GM21423 (cell line): ENCODE measurements around the gene REP15.
"Not testable (repeated sequence)": the region's sequence is repeated elsewhere in the genome, so short reads cannot be mapped to it uniquely, and the experiment has no call there.

Source experiments
- ATAC-seq: cut with Tn5 transposase; IDR thresholded peaks from one replicate; pipeline ENCODE4 v1.9.1; 2021; ENCODE audit warnings: mild to moderate bottlenecking, moderate library complexity; ENCODE audit not compliant: unreplicated experiment

The REP15 gene

DNA sequence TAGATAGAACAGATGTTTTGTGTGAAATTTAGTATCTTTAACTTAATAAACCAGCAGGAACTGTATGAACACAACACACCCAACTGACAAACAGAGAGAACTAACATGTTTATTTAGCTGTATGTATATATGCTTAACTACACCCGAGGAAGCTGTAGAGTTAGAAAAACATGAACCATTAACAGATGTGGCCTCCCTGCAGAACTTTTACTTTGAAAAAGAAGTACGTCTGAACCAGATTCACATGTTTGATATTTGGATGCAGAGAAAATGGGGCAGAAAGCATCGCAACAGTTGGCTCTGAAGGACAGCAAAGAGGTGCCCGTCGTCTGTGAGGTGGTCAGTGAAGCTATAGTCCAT is at the start of gene REP15:
Gene REP15 (plus strand): TSS at position 155 of the 360 bp plus-strand sequence. CDS start 116 bp downstream, at position 271.
- no peak for ATAC-seq

- no peak for ATAC-seq
Measured at GRCh38 chr12:27650011-27650410, 46.2 kb upstream of the REP15 start.

- no peak for ATAC-seq
Measured at GRCh38 chr12:27651201-27651600, 45.0 kb upstream of the REP15 start.

DNA sequence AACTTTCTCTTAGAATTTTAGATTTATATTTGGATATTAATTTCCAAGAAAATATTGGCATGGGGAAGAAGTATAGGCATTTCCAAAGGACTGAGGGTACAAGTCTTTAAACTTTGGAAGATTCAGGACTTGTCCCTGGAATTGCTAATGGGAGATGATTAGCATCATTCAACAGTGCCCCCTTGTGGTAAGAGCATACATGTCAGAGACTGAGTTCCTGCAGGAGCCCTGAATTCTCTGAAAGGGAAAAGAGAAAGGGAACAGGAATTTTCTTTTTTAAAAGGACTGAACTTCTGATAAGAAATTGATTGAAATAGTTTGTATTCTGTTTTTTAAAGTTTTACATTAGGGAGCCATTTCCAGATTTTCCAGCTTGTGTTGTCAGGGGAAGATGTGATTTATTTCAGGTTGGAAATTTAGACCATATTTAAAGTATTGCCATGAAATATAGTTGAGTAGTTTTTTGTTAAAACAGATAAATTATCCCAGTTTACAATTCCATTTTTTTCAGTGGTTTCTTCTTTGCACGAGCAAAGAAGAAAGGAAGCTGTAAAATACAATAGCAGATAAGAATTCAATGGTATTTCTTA is 44.0 kb upstream of the REP15 start:
- no peak for ATAC-seq

- no peak for ATAC-seq
Measured at GRCh38 chr12:27653661-27654060, 42.6 kb upstream of the REP15 start.

DNA sequence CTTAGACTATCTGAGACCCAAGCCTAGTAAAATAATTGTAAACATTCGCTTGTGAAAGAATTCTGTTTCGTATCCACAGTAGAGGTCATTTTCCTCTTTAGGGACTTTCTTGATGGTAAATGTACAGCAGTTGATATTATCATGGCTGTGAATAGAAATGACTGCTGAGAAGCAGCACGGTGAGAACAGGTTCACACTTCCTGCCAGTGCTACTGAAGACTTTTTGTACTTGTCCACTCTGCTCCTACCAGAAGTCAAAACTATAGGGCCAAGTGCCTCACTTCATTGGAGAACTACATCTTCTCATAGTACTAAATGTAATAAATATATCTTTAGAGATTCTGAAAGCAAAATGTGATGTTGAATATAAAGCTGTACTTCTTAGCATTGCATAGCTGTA is 40.8 kb upstream of the REP15 start:
- not testable (repeated sequence) for ATAC-seq

- ATAC-seq = no peak
Measured at GRCh38 chr12:27657296-27657695, 39.0 kb upstream of the REP15 start.

DNA sequence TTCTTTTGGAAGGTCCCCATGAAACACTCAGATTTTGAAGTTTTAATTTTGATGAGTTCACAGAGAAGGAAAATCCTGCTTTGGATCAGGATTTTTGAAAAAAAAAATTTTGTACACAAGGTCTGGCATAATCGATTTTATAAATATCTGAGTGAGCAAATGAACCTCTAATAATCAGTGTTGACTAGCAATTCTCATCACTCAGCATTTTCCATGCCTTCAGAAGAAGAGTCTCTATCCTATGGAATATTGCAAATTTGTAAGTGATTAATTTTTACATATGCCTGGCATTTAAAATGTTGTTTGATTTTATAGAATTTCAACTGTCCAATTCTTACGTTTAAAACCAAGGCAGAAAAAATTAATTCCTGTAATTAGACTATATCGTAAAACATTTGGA is 30.5 kb upstream of the REP15 start:
- ATAC-seq = no peak

GRCh38 chr12:27666510-27666909 is 29.7 kb upstream of the REP15 start:
- no peak for ATAC-seq

DNA sequence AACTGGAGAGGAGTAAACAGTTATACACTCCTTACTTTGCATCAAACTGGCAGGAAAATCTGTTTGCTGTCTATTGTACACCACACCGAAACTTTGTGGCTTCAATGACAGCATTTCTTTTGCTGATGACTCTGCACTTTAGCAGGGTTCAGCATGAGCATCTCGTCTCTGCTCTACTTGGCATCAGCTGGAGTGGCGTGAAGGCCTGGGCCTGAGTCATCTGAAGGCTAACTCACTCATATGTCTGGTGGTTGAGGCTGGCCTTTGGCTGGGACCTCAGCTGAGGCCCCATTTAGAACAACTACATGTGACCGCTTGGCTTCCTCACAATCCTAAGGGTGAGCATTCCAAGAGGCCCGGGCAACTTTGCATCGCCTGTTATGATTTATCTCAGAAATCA is 28.7 kb upstream of the REP15 start:
- ATAC-seq = no peak

DNA sequence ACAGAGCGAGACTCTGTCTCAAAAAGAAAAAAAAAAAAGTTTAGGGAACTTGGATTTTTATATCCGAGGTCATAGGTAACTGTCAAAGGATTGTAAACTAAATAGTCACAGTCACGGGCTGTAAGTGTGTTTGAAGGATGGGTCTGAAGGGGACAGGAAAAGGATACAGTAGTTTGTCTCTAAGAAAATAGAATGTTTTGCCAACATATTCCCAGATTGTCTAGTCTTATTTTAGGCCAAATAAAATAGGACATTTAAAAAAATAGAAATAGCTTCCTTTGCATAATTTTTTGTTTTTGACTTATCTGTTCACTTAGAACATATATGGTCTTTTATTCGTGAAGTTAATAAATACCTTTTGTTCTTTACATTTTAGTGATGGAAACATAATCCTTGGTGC is 24.2 kb upstream of the REP15 start:
- no peak for ATAC-seq

DNA sequence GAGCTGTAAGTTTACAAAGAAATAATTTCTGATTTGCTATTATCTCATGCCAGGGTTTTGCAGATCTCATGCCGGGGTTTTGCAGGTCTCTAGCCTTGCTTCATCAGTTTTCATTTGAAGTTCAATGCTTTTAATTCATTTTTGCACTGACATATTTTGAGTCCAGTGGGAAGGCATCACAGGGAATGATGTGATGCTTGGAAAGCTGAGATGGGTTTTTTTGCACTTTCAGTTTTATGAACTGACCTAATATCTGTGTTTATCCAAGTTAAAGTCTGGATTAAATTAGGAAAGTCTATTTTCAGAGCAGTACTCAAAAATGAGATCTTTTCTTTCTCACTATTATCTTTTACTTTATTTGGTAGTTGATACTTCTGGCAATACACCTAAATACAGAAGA is 23.6 kb upstream of the REP15 start:
- ATAC-seq = no peak

- no peak for ATAC-seq
Measured at GRCh38 chr12:27673101-27673718, 23.0 kb upstream of the REP15 start.

- no peak for ATAC-seq
Measured at GRCh38 chr12:27674989-27675388, 21.3 kb upstream of the REP15 start.

- ATAC-seq = no peak
Measured at GRCh38 chr12:27680619-27681018, 15.6 kb upstream of the REP15 start.

- no peak for ATAC-seq
Measured at GRCh38 chr12:27682534-27682933, 13.7 kb upstream of the REP15 start.

- no peak for ATAC-seq
Measured at GRCh38 chr12:27685274-27685673, 11.0 kb upstream of the REP15 start.

GRCh38 chr12:27686147-27686546 is 10.1 kb upstream of the REP15 start:
- ATAC-seq = no peak

- ATAC-seq = no peak
Measured at GRCh38 chr12:27688671-27689070, 7.6 kb upstream of the REP15 start.

DNA sequence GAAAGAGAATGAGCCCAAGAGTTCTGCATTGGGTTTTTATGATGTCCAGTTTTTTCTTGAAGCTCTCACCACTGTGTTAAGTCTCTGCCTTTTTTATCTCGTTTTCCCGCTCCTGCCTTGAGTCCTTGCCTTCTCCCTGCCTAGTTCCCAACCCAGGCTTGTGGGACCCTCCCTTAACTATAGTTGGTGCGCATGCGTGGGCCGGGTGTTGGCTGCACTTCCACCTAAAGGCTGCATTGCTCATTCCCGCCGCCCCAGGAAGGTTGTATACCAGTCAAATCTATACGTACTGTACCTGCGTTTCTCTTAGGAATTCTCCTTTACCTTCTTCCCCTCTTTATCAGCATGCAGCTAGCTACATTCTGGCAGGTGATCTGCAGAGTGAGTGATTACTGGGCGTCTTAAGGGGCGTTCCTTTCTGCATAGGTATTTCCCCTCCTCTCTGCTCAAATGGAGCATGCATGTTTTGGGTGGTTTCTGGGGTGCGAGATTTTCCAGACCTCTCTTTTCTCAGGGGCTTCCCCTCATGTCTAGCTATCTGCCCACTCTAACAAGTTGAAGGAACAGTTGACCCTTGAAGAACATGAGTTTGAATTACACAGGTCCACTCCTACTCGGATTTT is 6.6 kb upstream of the REP15 start:
- ATAC-seq = no peak

GRCh38 chr12:27693403-27693802 is 2.8 kb upstream of the REP15 start:
- no peak for ATAC-seq

DNA sequence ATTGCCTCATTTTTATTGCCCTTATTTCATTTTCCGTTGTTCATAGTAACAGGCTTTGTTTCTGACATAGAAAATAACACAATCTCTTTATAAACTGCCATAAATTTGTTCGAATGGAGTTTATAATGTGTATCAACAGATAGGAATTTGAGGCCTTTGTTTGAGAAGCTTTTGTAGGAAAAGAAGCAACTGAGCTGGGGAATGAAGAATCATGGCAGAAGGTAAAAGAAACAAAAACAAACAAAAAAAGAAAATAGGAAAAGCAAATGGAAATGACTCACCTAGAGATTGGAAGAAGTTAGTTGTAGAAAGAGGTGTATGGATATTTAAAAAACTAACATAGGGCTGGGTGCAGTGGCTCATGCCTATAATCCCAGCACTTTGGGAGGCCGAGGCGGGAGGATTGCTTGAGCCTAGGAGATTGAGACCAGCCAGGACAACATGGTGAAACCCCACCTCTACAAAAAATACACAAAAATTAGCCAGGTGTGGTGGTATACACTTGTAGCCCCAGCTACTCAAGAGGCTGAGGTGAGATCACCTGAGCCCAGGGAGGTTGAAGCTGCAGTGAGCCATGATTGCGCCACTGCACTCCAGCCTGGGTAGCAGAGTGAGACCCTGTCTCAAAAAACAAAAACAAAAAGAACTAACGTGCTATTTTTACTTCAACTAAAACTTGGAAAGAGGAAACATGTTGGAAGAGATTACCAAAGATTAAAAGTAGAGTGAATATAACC is 523 bp upstream of the REP15 start:
- ATAC-seq = no peak
